ENCODE results near the gene COMMD8. TPM values are rescaled to one million over a fixed set of nuclear protein-coding genes. Genes with fewer than 3 reads are reported as not detected.

COMMD8 gene
- total RNA-seq, 1 donor from 2014 or later, result 26.9 TPM

DNA sequence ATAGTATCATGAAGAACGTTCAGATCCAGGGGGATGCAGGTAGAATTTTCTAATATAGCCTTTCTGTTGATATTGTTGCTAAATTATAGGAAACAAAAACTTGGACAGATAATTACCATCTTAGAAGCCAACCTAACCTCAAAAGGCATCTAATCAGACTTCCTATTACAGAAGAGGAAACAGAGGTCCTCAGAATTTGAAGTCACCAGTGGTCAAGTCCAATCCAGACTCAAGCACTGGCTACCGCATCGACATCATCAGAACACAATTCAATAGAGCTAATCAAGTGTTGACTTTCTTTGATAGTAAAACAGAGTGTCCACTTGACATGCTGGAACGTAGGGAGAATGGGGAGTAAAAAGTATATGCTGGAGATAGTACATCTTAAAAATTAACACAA lies 11.3 kb upstream of the COMMD8 start:
- H3K4me3 ChIP-seq (ENCODE audit: low read depth, low read length), result no peak overlapping the region
- DNase-seq (ENCODE audit: low read depth), result no peak
- TF ChIP-seq, protein P1, sequence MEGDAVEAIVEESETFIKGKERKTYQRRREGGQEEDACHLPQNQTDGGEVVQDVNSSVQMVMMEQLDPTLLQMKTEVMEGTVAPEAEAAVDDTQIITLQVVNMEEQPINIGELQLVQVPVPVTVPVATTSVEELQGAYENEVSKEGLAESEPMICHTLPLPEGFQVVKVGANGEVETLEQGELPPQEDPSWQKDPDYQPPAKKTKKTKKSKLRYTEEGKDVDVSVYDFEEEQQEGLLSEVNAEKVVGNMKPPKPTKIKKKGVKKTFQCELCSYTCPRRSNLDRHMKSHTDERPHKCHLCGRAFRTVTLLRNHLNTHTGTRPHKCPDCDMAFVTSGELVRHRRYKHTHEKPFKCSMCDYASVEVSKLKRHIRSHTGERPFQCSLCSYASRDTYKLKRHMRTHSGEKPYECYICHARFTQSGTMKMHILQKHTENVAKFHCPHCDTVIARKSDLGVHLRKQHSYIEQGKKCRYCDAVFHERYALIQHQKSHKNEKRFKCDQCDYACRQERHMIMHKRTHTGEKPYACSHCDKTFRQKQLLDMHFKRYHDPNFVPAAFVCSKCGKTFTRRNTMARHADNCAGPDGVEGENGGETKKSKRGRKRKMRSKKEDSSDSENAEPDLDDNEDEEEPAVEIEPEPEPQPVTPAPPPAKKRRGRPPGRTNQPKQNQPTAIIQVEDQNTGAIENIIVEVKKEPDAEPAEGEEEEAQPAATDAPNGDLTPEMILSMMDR (conservative IDR thresholded peaks at IDR 0.05; ENCODE audit: low read depth, low read length), result no peak

DNA sequence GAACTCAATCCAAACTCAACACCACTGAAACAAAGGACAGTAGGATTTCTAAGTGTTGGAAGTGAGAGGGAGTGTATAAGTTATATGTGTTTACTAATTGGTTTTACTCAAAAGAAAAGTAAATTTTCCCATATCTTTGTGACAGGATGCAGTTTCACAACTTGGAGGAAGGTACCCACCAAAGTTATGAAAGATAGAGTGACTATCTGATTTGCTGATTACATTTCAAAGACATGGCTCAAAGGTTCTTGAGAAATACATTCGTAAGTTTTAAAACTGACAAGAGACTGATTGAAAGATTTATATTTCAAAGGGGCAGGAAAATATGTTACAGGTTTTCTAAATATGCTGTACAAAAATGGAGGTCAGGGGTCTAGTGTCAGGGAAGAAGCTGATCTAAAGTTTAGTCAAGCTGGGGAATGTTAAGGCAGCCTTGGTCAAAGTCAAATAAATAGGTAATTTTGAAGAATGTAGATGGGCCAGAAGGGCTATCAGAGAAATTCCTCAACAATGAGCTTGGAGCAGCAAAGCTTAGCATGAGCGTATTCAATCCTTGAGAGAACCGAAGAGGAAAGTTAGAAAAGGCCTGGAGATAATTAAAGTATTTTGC lies 9.7 kb upstream of the COMMD8 start:
- TF ChIP-seq, protein P1 (conservative IDR thresholded peaks at IDR 0.05; ENCODE audit: low read depth, low read length), result no peak
- no peak overlapping the region for H3K4me3 ChIP-seq (ENCODE audit: low read depth, low read length)
- no peak for DNase-seq (ENCODE audit: low read depth)

DNA sequence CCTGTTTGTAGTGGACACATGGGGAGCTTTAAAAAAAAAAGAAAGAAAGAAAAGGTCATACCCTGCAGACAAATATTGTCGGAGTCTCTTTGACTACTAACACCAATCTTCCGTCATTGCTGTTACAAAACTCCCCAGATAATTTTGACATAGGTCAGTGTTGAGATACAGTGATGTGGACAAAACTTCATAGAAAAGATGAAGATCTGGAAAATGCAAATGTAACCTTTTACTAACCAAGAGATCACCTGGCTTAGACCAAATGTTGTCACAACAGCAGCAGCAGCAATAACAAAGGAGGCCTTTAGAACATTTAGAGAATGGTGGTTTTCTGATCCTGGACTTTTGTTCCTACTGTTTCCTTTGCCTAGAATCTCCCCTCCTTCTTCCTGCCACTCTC lies 8.1 kb upstream of the COMMD8 start:
- DNase-seq (ENCODE audit: low read depth), result no peak
- TF ChIP-seq, protein P1 (conservative IDR thresholded peaks at IDR 0.05; ENCODE audit: low read depth, low read length), result no peak
- no peak overlapping the region for H3K4me3 ChIP-seq (ENCODE audit: low read depth, low read length)

DNA sequence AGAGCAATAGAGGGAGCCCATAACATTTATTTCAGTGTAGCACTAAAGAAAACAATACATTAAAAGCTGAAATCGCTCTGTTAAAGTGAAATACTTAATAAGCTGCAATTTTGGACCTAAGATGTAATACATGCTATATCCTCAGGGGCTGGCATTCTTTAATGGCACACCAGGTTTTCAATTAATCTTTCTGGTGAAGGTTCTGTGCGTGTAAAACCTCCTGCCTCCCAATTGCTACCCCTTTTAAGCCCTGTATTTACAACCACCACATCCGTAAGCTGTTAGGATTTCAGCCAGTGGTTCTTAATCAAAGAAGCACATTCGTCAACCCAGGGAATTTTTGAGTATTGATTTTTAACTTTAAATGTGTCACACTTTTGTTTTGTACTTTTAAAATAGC lies 7.6 kb upstream of the COMMD8 start:
- no peak overlapping the region for H3K4me3 ChIP-seq (ENCODE audit: low read depth, low read length)
- DNase-seq (ENCODE audit: low read depth), result no peak
- TF ChIP-seq, protein P1 (conservative IDR thresholded peaks at IDR 0.05; ENCODE audit: low read depth, low read length), result no peak

DNA sequence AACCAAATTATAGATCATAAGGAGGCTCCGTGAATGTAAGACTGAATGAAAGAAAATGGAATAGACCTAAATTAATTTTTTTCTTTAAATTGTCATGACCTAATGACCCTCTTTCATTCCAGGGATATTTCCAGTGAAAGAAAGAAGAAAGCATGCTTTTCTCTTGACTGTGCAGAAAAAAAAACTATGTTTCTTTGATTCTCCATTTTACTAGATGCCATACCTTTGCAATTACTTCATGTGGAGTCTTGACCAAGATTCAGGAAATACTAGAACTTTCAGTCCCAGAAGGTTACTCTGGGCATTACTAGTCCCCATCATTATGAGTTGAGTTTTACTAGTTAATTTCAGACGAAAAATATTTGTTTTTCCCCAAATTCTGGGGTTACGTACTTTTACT lies 6.4 kb upstream of the COMMD8 start:
- TF ChIP-seq, protein P1 (conservative IDR thresholded peaks at IDR 0.05; ENCODE audit: low read depth, low read length), result no peak
- no peak for DNase-seq (ENCODE audit: low read depth)
- no peak overlapping the region for H3K4me3 ChIP-seq (ENCODE audit: low read depth, low read length)

DNA sequence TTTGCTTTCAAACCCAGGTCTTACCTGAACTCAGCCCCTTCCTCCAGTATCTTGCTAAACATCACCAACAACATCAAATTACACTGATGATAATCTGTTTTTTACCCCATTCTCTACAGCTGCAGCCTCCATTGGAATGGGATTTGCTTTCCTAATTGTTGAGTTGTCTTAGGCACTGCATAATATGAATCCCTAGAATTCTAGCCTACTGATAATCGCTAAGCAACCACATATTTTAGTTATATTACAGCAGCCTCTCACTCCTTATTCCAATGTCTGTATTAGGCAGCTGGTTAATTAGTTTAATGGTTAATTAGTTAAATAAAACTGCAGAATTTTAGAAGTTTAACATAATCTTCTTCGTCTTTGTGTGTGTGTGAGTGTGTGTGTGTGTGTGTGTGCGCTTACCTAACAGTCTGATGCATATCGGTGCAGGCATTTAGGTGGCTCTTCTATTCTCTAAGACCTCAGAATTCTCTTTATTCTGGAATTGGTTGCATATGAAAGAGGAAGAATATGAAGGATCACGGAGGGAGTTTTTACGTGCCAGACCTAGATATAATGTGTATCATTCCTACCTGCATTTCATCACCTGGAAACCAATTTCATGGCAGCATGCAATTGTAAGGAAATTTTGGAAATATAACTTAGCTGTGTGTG lies 5.3 kb upstream of the COMMD8 start:
- no peak for DNase-seq (ENCODE audit: low read depth)
- no peak overlapping the region for H3K4me3 ChIP-seq (ENCODE audit: low read depth, low read length)
- TF ChIP-seq, protein P1 (conservative IDR thresholded peaks at IDR 0.05; ENCODE audit: low read depth, low read length), result no peak
